Measurements from ENCODE around the gene ADGRF1.

DNA sequence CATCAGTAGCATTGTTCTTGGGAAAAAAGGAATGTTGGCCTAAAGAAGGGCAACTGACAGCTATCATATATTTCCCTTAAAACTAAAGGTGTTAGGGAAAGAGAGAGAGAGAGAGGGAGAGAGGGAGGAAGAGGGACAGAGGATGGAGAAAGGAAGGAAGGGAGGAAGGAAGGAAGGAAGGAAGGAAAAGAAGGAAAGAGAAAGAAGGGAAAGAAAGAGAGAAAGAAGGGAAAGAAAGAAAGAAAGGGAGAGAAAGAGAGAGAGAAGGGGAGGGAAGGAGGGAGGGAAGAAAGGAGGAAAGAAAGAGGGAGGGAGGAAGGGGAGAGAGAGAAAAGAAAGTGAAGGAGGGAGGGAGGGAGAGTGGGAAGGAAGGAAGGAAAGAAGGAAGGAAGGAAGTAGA, 82.7 kb downstream of the ADGRF1 start:
- TF ChIP-seq EZH2 (IDR thresholded peaks at IDR 0.05; ENCODE audit: low read length, missing control alignments), result no peak
- TF ChIP-seq, protein P1, sequence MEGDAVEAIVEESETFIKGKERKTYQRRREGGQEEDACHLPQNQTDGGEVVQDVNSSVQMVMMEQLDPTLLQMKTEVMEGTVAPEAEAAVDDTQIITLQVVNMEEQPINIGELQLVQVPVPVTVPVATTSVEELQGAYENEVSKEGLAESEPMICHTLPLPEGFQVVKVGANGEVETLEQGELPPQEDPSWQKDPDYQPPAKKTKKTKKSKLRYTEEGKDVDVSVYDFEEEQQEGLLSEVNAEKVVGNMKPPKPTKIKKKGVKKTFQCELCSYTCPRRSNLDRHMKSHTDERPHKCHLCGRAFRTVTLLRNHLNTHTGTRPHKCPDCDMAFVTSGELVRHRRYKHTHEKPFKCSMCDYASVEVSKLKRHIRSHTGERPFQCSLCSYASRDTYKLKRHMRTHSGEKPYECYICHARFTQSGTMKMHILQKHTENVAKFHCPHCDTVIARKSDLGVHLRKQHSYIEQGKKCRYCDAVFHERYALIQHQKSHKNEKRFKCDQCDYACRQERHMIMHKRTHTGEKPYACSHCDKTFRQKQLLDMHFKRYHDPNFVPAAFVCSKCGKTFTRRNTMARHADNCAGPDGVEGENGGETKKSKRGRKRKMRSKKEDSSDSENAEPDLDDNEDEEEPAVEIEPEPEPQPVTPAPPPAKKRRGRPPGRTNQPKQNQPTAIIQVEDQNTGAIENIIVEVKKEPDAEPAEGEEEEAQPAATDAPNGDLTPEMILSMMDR (conservative IDR thresholded peaks at IDR 0.05 in 1 of 2, IDR thresholded peaks at IDR 0.05 in 1 of 2; ENCODE audit: low read depth in 1 of 2, low read length in 2 of 2), result no peak
